GM19043 (cell line): ENCODE results near the gene DCD.
"Not testable (repeated sequence)": the region's sequence is repeated elsewhere in the genome, so short reads cannot be mapped to it uniquely, and the experiment has no call there.

Source experiments
- ATAC-seq: cut with Tn5 transposase; IDR thresholded peaks from one replicate; pipeline ENCODE4 v1.9.1; 2021; ENCODE audit warnings: low read depth; ENCODE audit not compliant: unreplicated experiment

Gene DCD, protein sequence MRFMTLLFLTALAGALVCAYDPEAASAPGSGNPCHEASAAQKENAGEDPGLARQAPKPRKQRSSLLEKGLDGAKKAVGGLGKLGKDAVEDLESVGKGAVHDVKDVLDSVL

DNA sequence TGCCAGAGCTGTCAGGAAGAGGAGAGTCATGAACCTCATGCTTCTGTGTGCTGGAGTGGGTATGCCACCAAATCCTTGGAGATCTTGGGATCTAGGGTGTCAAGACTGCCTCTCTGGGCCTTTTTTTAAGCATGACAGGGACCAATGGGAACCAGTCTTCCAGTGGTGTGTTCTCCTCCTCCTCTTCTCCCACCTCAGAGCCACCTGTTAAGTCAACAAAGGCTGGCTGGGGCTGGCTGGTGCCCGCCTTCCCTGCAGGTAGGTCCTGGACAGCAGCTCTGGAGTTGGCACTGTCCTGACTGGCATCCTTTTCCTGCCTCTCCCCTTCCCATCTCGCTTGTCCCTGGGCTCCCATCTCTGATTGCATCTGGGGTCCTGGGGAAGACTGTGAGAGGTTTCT lies at the start of gene DCD:
Gene DCD, minus strand, starts transcription at position 101 of the 400 bp plus-strand sequence. Its CDS starts 62 bp downstream, at position 39.
- no peak for ATAC-seq

DNA sequence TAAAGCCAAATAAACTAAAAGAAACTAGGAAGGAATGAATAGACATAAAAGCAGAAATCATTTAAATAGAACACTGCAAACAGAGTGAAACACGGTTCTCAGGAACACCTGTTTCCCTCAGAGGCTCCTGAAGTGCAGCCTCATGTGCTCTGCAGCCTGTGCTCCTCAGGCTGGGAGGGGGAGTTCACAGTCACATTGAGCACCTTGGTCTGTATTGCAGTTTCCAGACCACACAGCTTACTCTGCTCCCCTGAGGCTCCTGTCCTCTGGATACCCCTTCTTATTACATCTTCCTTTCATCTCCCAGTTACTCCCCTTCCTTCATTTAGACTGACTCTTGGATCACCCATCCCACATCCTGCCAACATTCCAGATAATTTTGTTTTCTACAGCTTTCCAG lies 49.7 kb upstream of the DCD start:
- no peak for ATAC-seq

DNA sequence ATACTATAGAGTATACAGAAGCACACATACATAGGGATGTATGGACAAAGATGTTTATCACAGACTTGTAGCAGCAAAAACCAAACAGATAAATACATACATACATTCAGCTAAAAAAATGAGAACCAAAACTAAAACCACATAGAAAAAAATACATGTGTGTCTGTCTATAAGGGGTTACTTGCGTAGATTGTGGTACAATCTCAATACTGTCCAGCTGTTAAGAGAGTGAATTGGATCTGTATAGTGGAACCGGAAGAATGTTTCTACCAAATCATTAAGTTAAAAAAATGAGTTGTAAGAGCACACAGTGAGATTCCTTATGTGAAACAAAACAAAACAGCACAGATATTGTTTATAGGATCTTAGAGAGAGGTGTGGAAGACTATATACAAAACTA lies 44.2 kb upstream of the DCD start:
- no peak for ATAC-seq

DNA sequence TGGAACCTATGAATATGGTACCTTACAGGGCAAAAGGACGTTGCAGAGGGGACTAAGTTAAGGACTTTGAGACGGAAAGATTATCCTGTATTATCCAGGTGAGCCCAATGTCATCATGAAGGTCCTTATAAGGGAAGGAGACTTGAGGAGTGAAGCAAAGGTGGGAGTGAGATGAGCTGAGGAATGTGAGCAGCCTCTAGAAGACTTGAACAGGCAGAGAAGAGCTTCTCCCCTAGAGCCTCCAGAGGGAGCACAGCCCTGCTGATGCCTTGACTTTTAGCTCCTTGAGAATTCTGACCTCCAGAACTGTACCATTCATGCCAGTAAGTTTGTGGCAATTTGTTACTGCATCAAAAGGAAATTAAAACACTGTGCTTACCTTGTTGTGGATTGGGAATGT lies 41.8 kb upstream of the DCD start:
- ATAC-seq = no peak

DNA sequence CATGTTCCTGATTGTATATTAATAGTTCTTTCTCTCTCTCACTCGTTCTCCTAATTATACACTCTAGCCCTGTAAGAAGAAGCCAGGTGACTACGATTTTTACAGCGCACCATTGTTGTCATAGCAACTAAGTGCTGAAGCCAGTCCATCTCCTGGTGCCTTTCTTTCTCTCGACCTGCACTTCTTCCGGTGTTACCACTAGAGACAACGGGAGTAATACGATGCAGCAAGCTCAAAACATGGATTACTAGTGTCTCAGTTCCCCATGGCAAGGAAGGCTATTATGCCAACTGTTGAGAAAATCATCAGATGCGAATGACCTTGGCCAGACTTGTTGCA lies 40.8 kb upstream of the DCD start:
- ATAC-seq = no peak

DNA sequence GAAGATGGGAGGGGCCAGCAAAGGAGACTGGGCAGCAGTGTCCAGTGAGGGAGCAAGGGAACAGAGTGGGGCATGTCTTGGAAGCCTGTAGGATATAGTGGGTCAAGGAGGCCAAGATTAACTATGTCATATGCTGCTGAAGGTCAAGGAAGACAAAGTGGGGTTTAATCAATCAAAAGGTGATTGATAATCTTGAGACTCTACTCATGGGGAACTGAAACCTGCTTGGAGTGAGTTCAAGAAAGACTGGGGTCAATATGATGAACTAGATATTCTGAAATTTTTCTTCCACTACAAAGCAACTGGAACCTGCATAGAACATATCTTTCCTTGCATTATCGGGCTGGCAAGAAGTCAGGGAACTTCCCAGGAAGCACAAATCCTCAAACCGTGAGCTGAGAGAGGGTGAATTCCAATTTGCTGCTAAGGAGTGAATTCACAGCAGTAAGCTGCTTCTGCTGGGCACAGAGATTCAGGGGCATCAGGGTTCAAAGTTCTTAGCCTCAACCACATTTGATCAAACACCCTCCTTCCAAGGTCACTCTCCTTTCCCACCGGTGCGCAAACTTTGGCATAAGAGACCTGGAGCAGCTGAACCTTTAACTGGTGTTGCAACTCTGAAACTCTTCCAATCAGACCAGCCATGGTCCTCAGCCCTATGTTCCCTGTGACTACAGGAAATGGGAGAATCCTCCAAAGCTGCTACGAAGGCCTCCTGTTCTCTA lies 40.3 kb upstream of the DCD start:
- no peak for ATAC-seq

DNA sequence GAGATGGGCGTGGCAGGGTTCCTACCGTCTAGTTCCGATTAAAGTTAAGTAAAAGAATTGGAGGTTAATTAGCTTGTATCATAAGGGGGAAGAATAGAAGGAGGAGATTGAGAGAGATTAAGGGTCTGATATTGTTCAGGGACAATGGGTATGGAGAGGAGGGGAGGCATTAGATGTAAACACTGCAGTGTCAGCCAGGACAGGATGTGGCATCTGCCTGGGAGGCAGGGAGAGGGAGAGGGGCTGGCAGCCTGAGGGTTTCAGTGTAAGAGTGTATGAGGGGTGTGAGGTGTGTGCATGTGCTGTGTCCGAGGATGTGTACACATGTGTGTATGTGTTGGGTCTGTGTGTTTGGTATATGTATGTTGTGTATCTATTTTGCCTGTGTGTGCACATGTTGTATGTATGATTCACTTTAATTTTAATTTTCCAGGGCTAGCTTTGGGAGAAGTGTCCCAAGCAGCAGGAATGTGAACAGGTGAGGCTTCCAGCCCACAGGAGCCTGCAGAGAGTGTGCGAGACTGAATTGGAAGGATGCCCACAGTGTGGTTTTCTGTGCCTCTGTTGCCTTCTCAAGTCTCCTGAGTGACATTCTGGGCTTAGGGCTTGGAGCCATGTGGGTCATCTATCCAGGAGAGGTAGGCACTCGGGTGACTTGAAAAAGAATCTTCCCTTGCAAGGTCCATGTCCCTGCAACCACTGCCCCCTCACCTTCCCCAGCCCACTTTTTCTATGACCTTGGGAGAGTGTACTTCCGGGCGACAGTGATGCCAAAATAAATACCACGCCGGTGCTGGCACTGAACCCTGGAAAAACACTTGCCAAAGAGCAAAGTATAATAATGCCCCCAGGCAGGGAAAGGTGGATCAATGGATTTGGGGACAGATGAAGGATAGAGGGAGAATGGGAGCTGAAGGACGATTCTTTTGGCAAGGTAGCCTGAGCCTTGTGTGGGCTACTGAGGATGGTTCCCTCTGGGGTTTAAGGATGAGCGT lies 36.8 kb upstream of the DCD start:
- no peak for ATAC-seq

DNA sequence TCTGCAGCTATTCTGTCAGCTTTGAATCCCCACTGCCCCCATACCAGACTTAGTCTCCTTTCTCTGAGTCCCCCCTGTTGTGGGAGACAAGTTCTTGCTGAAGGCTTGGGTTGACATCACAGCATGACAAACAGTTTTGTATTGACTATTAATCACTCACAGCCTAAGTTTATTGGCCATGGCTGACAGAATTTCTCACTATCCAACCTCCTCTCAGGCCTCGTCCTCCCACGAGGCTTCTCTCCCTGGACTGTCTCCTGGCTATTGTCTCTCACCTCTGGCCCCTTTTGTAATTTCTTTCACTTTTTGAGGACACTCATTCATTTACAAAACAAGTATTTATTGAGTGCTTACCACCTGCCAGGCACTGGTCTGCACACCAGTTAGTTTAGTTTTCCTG lies 35.2 kb upstream of the DCD start:
- no peak for ATAC-seq

DNA sequence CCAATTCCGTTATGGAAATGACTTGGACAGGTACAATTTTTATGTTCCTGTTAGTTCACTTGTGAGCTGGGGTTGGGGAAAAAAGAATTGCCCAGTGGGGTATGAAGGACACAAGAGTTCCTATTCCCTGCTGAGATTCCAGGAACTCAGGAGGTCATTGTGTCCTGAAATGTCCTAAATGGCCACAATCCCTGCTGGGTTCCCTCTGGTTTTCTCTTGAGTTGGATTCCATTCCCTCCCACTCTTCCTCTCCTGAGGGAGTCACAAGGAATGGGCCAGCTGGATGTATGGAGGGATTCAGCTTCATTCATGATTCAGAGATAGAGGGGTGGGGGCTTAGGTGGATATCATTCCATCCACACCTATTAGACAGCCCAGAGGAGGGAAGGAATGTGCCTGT lies 34.5 kb upstream of the DCD start:
- ATAC-seq = no peak

DNA sequence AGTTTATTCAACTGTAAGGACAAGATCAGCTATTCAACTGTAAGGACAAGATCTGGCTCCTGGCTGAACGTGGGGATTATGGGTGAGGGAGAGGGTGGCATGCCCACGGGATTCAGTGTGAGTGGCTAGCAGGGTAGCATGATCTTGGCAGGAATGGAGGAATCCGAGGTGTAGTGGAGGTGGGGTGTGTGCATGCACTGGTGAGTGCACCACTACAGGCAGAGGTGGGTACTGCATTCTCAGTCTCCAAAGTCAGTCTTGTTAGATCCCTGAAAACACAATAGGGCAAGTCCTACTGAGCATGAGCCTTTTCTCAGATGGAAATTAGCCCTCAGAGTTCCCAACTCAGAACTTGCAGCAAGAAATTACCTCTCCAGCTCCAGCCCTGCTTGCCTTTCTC lies 32.2 kb upstream of the DCD start:
- ATAC-seq = no peak

DNA sequence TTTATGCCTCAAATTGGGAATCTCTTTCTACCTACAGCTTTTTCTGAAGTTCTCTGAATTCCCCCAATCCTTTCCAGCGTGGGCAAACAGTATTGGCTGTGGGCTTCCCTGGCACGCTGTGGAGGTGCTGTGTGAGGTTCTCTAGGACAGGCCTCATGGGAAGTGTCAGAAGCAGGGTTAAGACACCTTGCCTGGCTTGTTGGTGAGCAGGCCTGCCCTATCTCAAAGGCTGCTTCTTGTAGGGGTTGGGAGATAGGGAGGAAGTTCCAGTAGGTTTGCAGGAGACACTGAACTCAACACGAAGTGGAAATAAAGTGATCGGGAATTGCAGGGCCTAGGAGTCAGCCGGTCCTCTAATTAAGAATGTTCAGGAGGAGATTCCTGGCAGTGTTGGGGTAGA lies 30.0 kb upstream of the DCD start:
- no peak for ATAC-seq

DNA sequence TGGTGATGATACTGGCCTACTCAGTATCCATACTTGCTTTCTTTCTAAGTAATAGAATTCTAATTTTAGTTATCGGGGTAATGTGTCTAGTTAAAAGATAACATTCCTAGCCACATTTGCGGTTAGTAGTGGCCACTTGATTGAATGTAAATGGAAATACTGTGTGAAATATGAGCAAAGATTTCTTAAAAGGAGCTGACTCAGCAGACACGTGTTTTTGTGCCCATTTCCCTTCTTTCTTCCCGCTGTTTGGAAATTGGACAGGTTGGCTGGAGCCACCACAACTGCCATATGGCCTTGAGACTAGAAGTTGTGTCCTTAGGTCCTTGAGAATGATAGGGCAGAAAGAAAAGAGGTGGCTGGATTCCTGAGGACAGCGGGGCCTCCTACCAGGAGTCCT lies 19.8 kb upstream of the DCD start:
- no peak for ATAC-seq

DNA sequence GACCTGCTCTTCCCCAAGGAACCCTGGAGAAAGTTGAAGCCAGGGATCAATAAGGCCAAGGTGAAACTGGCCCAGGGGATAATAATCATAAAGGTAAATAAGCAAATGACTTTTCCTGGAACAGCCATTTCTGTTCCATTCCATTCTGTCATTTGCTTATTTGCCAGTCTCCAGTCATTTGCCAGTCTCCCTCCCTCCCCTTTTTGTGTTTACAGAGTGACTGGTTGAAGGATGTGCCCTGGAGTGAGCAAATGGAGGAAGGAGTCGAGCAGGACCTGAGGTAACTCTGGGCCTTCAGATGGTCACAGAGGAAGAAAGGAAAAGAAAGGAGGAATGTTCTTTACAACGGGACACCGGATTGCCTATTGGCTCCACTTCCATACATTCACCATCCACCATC lies 17.8 kb upstream of the DCD start:
- ATAC-seq = no peak

DNA sequence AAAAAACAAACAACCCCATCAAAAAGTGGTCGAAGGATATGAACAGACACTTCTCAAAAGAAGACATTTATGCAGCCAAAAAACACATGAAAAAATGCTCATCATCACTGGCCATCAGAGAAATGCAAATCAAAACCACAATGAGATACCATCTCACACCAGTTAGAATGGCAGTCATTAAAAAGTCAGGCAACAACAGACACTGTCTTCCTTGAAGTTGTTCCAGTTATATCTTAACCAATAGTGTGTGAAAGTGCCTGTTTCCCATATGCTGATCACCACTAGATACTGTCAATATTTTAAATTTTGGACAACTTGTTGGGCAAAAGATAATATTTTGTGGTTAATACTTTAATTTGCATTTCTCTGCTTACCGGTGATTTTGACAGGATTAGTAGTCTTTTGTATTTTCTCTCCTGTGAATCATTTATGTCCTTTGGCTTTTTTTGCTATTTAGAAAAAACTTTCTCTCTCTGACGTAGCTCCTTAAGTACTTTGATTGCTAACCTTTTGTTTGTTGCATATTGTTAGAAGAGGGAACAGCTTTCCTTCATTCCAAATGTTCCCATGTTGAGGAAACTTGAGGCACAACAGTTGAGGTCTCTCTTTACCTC lies 17.0 kb upstream of the DCD start:
- ATAC-seq = not testable (repeated sequence)

DNA sequence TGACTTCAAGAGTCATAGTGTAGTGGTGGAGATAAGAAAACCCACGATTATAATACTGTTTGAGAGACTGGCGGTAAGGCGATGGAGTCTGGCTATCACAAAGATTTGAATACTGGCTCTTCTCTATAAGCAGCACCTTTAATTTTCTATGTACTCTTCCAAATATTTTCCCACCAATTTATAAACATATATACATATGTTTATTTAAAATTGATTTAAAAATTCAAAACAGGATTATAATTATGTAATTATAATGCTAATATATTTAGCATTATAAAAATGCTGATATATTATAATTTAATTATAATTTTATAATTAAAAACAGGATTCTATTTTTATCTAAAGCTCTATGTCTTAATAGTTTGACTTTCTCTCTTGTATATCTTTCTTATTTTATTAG lies 15.4 kb upstream of the DCD start:
- ATAC-seq = no peak

DNA sequence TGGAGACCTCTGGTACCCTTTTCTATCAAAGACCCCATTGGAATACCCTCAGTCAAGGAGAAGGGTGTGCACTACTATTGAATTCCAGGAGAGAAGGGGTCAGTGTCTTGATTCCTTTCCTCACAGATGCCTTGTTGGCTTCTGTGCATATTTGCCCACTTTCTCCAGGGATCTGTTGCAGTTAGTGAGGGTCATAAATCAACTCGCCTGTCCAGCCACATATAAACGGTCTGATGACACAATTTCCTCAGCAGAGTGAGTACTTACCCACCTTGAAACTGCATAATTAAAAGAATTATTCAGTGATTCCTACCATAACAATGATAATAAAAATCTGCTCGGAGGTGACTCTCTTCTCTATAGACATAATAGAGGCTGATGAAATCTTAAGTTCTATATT lies 13.9 kb upstream of the DCD start:
- no peak for ATAC-seq

DNA sequence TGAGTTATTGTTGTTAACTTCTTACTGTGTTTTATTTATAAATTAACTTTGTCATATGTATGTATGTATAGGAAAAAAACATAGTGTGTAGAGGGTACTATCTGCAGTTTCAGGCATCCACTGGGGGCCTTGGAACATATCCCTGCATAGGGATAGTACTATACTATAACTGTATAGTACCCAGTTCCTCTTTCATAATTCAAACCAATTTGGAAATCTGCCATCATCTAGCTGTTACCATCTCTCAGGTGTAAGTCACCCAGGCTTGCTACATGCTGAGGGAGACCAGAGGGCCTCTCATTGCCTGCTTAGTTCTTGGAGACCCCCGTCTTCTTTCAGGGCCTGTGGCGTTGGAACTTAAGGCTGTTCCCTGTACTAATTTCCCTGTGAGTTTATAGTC lies 12.9 kb upstream of the DCD start:
- ATAC-seq = no peak

DNA sequence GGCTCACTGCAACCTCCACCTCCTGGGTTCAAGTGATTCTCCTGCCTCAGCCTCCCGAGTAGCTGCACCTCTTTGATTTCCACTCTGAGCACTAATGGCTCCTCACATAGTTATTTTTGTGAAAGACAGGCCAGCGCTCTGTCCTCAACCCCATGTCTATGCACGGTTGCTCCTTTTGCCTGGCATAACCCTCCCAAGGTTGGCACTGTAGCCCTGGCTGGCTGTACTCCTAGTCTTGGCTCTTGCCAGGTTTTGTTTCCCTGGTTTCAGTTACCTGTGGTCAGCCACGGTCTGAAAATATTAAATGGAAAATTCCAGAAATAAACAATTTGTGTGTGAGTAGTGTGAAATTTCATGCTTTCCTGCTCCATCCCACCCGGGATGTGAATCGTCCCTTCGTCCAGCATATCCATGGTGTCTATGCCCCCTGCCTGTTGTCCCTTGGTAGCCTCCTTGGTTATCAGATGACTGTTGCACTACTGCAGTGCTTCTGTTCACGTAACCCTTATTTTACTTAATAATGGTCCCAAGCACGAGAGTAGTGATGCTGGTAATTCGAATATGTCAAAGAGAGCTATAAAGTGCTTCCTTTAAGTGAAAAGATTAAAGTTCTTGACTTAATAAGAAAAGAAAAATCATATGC lies 12.3 kb upstream of the DCD start:
- ATAC-seq = no peak

DNA sequence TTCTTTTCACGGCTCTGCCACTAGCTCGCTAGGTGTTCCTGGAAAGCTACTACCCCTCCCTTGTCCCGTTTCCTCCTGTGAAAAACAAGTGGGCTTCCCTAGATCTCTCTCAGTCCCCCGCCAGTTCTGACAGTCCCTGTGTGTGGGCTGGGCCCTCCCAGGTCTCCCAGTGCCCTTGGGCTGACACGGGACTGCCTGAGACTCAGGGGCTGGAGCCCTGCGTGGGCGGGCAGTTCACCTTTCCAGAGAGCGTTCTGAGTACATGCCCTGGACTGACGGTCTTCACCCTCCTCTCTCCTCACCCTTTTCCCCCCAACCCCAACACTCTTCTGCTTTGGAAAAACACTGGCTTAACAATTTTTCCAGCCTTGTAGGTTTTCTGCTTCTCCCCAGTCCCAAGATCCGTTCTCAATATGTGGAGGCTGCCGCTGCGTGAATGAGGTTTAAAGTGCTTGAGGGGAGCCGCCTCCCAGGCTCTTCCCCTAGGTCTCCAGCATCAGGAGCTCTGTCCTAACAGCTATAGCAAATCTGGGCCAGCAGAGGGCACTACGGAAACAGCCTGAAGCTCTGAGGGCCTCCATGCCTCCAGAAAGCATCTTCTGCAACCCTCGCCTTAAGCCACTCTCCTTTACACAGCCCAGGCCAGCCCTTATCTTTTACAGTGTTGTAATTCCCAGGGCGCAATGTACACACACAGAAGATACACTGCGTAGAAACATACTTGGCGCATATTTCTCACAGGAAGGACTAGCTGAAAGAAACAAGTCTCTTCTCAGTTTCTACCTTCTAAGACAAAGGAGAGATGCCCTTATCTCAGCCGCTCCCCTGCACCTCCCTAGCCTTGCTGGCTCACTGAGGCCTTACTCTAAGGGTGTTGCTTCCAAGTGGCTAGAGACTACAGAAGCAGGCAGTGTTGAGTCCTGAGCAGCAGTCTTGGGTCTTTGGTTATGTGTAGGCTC lies 10.4 kb upstream of the DCD start:
- no peak for ATAC-seq
